Stomach (tissue), 4 donors: ENCODE results near the gene ZCCHC10.

Experiments
- CTCF ChIP-seq, 7 experiments: fragments of 450-650 bp in 4 of 7; fragments of 200-600 bp in 3 of 7; sonication (generic) in 3 of 7; IDR thresholded peaks; one replicate each; pipeline ENCODE4 v1.5.1; 2016 to 2019; ENCODE audit warnings: antibody characterized with exemption in 7 of 7, control low read depth in 2 of 7, mild to moderate bottlenecking in 1 of 7
- POLR2A ChIP-seq, 4 donors: fragments of 450-650 bp; IDR thresholded peaks; one replicate each; pipeline ENCODE4 v1.6.1; 2016; ENCODE audit warnings: antibody characterized with exemption in 4 of 4, control low read depth in 2 of 4, mild to moderate bottlenecking in 1 of 4, moderate library complexity in 1 of 4
- POLR2AphosphoS5 ChIP-seq, 3 donors: sonication (generic); formaldehyde crosslinking; IDR thresholded peaks; one replicate each; pipeline ENCODE4 v1.6.1; 2016; ENCODE audit warnings: antibody characterized with exemption in 3 of 3

GRCh38 chr5:133052317-133053175 is 26.2 kb upstream of the ZCCHC10 start:
- TF ChIP-seq CTCF (IDR thresholded peaks at IDR 0.05) (no peak), POLR2A (IDR thresholded peaks at IDR 0.05) (no peak), POLR2AphosphoS5 (IDR thresholded peaks at IDR 0.05) (no peak)
